GM23338 (cell line): ENCODE measurements around the gene FFAR3. TPM values are rescaled to one million over a fixed set of nuclear protein-coding genes. Genes with fewer than 3 reads are reported as not detected.

ENCODE experiments used
- ATAC-seq: fragments of 200-7000 bp; cut with Tn5 transposase; 3 replicates; pipeline ENCODE4 v1.9.1; 2020
- DNase-seq: peaks from one replicate; pipeline ENCODE4 v3.0.0-alpha.2; 2015; ENCODE audit warnings: low spot score
- H2AFZ ChIP-seq: fragments of 200-600 bp; sonication (generic); 2 replicates; pipeline ENCODE4 v1.8.0; 2016; ENCODE audit warnings: antibody characterized with exemption, mild to moderate bottlenecking, moderate library complexity
- H3F3A ChIP-seq: fragments of 200-600 bp; sonication (generic); replicated peaks from 2 replicates; pipeline ENCODE4 v1.8.0; 2017; ENCODE audit warnings: antibody characterized with exemption, mixed run types, low read depth
- H3K27ac ChIP-seq: fragments of 200-600 bp; sonication (generic); 2 replicates; pipeline ENCODE4 v1.6.1; 2016; ENCODE audit warnings: low read depth
- H3K27me3 ChIP-seq: fragments of 200-600 bp; sonication (generic); 2 replicates; pipeline ENCODE4 v1.8.0; 2016; ENCODE audit warnings: mild to moderate bottlenecking, mixed run types, moderate library complexity; ENCODE audit not compliant: insufficient read depth
- H3K36me3 ChIP-seq: fragments of 200-600 bp; sonication (generic); 2 replicates; pipeline ENCODE4 v1.8.0; 2016; ENCODE audit warnings: mild to moderate bottlenecking; ENCODE audit not compliant: insufficient read depth
- H3K4me1 ChIP-seq: fragments of 200-600 bp; sonication (generic); 2 replicates; pipeline ENCODE4 v1.8.0; 2016; ENCODE audit warnings: mild to moderate bottlenecking, moderate library complexity; ENCODE audit not compliant: insufficient read depth
- H3K4me2 ChIP-seq: fragments of 200-600 bp; sonication (generic); 2 replicates; pipeline ENCODE4 v1.7.1; 2017; ENCODE audit warnings: mixed run types
- H3K4me3 ChIP-seq: fragments of 200-600 bp; sonication (generic); 2 replicates; pipeline ENCODE4 v1.6.1; 2016; ENCODE audit warnings: mixed run types
- H3K79me2 ChIP-seq: fragments of 200-600 bp; sonication (generic); replicated peaks from 2 replicates; pipeline ENCODE4 v1.8.0; 2017; ENCODE audit warnings: mild to moderate bottlenecking; ENCODE audit not compliant: insufficient read depth
- H3K9me2 ChIP-seq: fragments of 200-600 bp; sonication (generic); 2 replicates; pipeline ENCODE4 v1.8.0; 2017; ENCODE audit not compliant: insufficient read depth
- H4K20me1 ChIP-seq: fragments of 200-600 bp; sonication (generic); replicated peaks from 2 replicates; pipeline ENCODE4 v1.8.0; 2017; ENCODE audit warnings: mild to moderate bottlenecking; ENCODE audit not compliant: insufficient read depth
- H3K27ac Mint-ChIP-seq: 2 replicates; pipeline ENCODE4 v1.8.0; 2020; ENCODE audit warnings: inconsistent platforms, mild to moderate bottlenecking, moderate library complexity, mixed read lengths
- H3K27me3 Mint-ChIP-seq: 3 replicates; pipeline ENCODE4 v1.8.0; 2022; ENCODE audit warnings: low read depth, mild to moderate bottlenecking, moderate library complexity, mixed read lengths, inconsistent platforms; ENCODE audit not compliant: insufficient read depth, poor library complexity
- H3K36me3 Mint-ChIP-seq: 3 replicates; pipeline ENCODE4 v1.8.0; 2021; ENCODE audit warnings: low read depth, mild to moderate bottlenecking, inconsistent platforms, moderate library complexity, mixed read lengths
- H3K4me1 Mint-ChIP-seq: 3 replicates; pipeline ENCODE4 v1.8.0; 2020; ENCODE audit warnings: mild to moderate bottlenecking, inconsistent platforms, mixed read lengths
- H3K4me3 Mint-ChIP-seq: 3 replicates; pipeline ENCODE4 v1.8.0; 2021; ENCODE audit warnings: moderate library complexity, mild to moderate bottlenecking, inconsistent platforms, mixed read lengths
- H3K9me3 Mint-ChIP-seq: 3 replicates; pipeline ENCODE4 v1.8.0; 2020; ENCODE audit warnings: moderate library complexity, mild to moderate bottlenecking, inconsistent platforms, mixed read lengths
- CREB1 ChIP-seq: fragments of 250-450 bp; sonication (Bioruptor Pico); IDR thresholded peaks from 2 replicates; pipeline ENCODE4 v1.5.0; 2020; ENCODE audit warnings: low read depth, mild to moderate bottlenecking, moderate library complexity
- ETS1 ChIP-seq: IDR thresholded peaks from 2 replicates; pipeline ENCODE4 v1.6.1; 2016; ENCODE audit warnings: antibody characterized with exemption
- EZH2 ChIP-seq: fragments of 200-600 bp; sonication (generic); IDR thresholded peaks from one replicate; pipeline ENCODE4 v1.8.0; 2017; ENCODE audit warnings: antibody characterized with exemption, mild to moderate bottlenecking, low read depth; ENCODE audit not compliant: unreplicated experiment
- EZH2phosphoT487 ChIP-seq: fragments of 200-600 bp; sonication (generic); IDR thresholded peaks from one replicate; pipeline ENCODE4 v1.8.1; 2018; ENCODE audit warnings: antibody characterized with exemption; ENCODE audit not compliant: unreplicated experiment
- JUNB ChIP-seq: IDR thresholded peaks from one replicate; pipeline ENCODE4 v1.6.1; 2016; ENCODE audit warnings: antibody characterized with exemption; ENCODE audit not compliant: unreplicated experiment
- NANOG ChIP-seq: IDR thresholded peaks from 2 replicates; pipeline ENCODE4 v1.6.1; 2016; ENCODE audit warnings: antibody characterized with exemption, borderline replicate concordance
- POLR2AphosphoS5 ChIP-seq: IDR thresholded peaks from 2 replicates; pipeline ENCODE4 v1.6.1; 2016; ENCODE audit warnings: antibody characterized with exemption, low read depth
- REST ChIP-seq: IDR thresholded peaks from one replicate; pipeline ENCODE4 v1.6.1; 2018; ENCODE audit warnings: antibody characterized with exemption; ENCODE audit not compliant: unreplicated experiment
- STAT1 ChIP-seq: IDR thresholded peaks from one replicate; pipeline ENCODE4 v1.6.1; 2016; ENCODE audit warnings: antibody characterized with exemption; ENCODE audit not compliant: unreplicated experiment
- ZNF114 ChIP-seq: fragments of 250-450 bp; sonication (Bioruptor Pico); IDR thresholded peaks from 2 replicates; pipeline ENCODE4 v1.5.0; 2020; ENCODE audit warnings: mild to moderate bottlenecking, moderate library complexity
- ZNF331 ChIP-seq: fragments of 250-450 bp; sonication (Bioruptor Pico); IDR thresholded peaks from 2 replicates; pipeline ENCODE4 v1.5.0; 2020; ENCODE audit warnings: low read depth, mild to moderate bottlenecking, moderate library complexity
- ZNF462 ChIP-seq: fragments of 250-450 bp; sonication (Bioruptor Pico); IDR thresholded peaks from 2 replicates; pipeline ENCODE4 v1.5.0; 2020; ENCODE audit warnings: mild to moderate bottlenecking, moderate library complexity
- long read RNA-seq: library from polyadenylated mRNA; unstranded; transcript quantifications from one replicate; pipeline ENCODE4 v2.0.0, GENCODE V29; 2020; ENCODE audit not compliant: unreplicated experiment
- polyA plus RNA-seq: library from polyadenylated mRNA; unstranded; fragments of >200 nt; fragmentation: Nextera tagmentation; extraction: Ambion mirVana; gene quantifications from 2 replicates; pipeline ENCODE4 v1.2.1, GENCODE V29; 2016
- total RNA-seq: library from RNA; depleted of rRNA; stranded (reverse); fragments of >200 nt; shearing (Covaris generic); gene quantifications from 2 replicates; pipeline ENCODE4 v1.2.3, GENCODE V29; 2014; rRNA removed
- TF ChIP-seq, protein P1 (sequence below), 2 experiments: fragments of 200-600 bp in 1 of 2; sonication (generic) in 1 of 2; conservative IDR thresholded peaks; 2 replicates each; pipeline versions ENCODE4 v1.5.1 to v1.6.1; 2016 to 2017; ENCODE audit warnings: antibody characterized with exemption in 2 of 2, low read depth in 2 of 2, mild to moderate bottlenecking in 2 of 2, moderate library complexity in 1 of 2

The FFAR3 gene, protein sequence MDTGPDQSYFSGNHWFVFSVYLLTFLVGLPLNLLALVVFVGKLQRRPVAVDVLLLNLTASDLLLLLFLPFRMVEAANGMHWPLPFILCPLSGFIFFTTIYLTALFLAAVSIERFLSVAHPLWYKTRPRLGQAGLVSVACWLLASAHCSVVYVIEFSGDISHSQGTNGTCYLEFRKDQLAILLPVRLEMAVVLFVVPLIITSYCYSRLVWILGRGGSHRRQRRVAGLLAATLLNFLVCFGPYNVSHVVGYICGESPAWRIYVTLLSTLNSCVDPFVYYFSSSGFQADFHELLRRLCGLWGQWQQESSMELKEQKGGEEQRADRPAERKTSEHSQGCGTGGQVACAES
- total RNA-seq = 0.35 TPM in 1 of 2 replicates, not detected in the other
- not detected in 2 replicates for polyA plus RNA-seq
- long read RNA-seq = 0 reads

- DNase-seq (peak; percentile 14), ATAC-seq (no peak)
- Mint-ChIP-seq H3K9me3 (no peaks in the 10 kb centered on the region), H3K27ac (no peak within 1 kb of the TSS), H3K27me3 (peaks cover 2% of the 10 kb centered on the region), H3K36me3 (no peaks in the 10 kb centered on the region), H3K4me3 (no peak within 1 kb of the TSS; the same call in 2 of the 3 replicates), H3K4me1 (peaks cover 5% of the 10 kb centered on the region)
- no peaks in the 10 kb centered on the region for H3K27me3 ChIP-seq
- no peaks in the 10 kb centered on the region for H3K4me1 ChIP-seq
- H3K27ac ChIP-seq = no peak within 1 kb of the TSS
- no peaks in the 10 kb centered on the region for H3K9me2 ChIP-seq
- H3K4me2 ChIP-seq = no peak within 1 kb of the TSS
- no peaks in the 10 kb centered on the region for H3K36me3 ChIP-seq
- peak within 1 kb of the TSS; percentile 56; the same call in 1 of the 2 replicates for H2AFZ ChIP-seq
- H4K20me1 ChIP-seq = no peaks in the 10 kb centered on the region
- TF ChIP-seq ZNF462 (no peak), STAT1 (no peak), CREB1 (CRISPR knock-in tag) (no peak), JUNB (no peak), ZNF331 (CRISPR knock-in tag) (no peak), EZH2phosphoT487 (no peak), ZNF114 (CRISPR knock-in tag) (no peak), POLR2AphosphoS5 (no peak), NANOG (no peak), ETS1 (no peak), REST (no peak), EZH2 (no peak)
- TF ChIP-seq, protein P1, sequence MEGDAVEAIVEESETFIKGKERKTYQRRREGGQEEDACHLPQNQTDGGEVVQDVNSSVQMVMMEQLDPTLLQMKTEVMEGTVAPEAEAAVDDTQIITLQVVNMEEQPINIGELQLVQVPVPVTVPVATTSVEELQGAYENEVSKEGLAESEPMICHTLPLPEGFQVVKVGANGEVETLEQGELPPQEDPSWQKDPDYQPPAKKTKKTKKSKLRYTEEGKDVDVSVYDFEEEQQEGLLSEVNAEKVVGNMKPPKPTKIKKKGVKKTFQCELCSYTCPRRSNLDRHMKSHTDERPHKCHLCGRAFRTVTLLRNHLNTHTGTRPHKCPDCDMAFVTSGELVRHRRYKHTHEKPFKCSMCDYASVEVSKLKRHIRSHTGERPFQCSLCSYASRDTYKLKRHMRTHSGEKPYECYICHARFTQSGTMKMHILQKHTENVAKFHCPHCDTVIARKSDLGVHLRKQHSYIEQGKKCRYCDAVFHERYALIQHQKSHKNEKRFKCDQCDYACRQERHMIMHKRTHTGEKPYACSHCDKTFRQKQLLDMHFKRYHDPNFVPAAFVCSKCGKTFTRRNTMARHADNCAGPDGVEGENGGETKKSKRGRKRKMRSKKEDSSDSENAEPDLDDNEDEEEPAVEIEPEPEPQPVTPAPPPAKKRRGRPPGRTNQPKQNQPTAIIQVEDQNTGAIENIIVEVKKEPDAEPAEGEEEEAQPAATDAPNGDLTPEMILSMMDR (conservative IDR thresholded peaks at IDR 0.05; ENCODE audit: low read depth in 2 of 2) = no peak
- no peaks in the 10 kb centered on the region for H3K79me2 ChIP-seq
- H3F3A ChIP-seq = no peaks in the 10 kb centered on the region
- no peak within 1 kb of the TSS for H3K4me3 ChIP-seq
Observed at GRCh38 chr19:35357867-35358573, at the start of gene FFAR3. Gene FFAR3, plus strand, starts transcription at chr19:35358460. Its CDS starts 431 bp downstream, at chr19:35358891.
